A549 treated with RU486 at 1 μM for 4 hours (cell line): ENCODE measurements around the gene AXL. TPM values are rescaled to one million over a fixed set of nuclear protein-coding genes. Genes with fewer than 3 reads are reported as not detected.

Experiments used
- total RNA-seq: library from RNA; stranded (reverse); fragments of 200-300 nt; extraction: Qiagen RNA extraction; gene quantifications from 5 replicates; pipeline ENCODE4 v1.2.3, GENCODE V29; 2022; ENCODE audit warnings: low read depth

Gene AXL
- total RNA-seq: 114 to 129 TPM (median 122 TPM) in 5 replicates

GRCh38 chr19:41218615-41219507 lies at the start of gene AXL:
Gene AXL (plus strand): TSS chr19:41219223. CDS start chr19:41219393, 170 bp downstream.

GRCh38 chr19:41192574-41193429 lies 26.2 kb upstream of the AXL start, which contains the start of gene CYP2S1:
Gene CYP2S1 (plus strand): TSS chr19:41193219. CDS start chr19:41193265, 46 bp downstream.

GRCh38 chr19:41263850-41264580 lies 45.0 kb downstream of the AXL start, which contains the start of gene HNRNPUL1:
Gene HNRNPUL1 (plus strand): TSS chr19:41264372. CDS start chr19:41264504, 132 bp downstream.

GRCh38 chr19:41310033-41310831 lies 91.2 kb downstream of the AXL start, which contains the start of gene CCDC97:
Gene CCDC97 (plus strand): TSS chr19:41310172. CDS start chr19:41310311, 139 bp downstream.

Other genes starting within 250 kb of the AXL start
- 0.11 TPM in 1 of 5 replicates, not detected in the others for gene CYP2B6, start 227.9 kb upstream of the AXL start, total RNA-seq
- not detected in 5 replicates for gene CYP2A13, start 130.8 kb upstream of the AXL start, total RNA-seq
- not detected in 5 replicates for gene CYP2F1, start 104.8 kb upstream of the AXL start, total RNA-seq
- gene CYP2S1, start 26.0 kb upstream of the AXL start, total RNA-seq: 20.6 to 26.6 TPM (median 26.0 TPM) in 5 replicates
- 289 to 322 TPM (median 318 TPM) in 5 replicates for gene HNRNPUL1, start 45.1 kb downstream of the AXL start, total RNA-seq
- gene CCDC97, start 90.9 kb downstream of the AXL start, total RNA-seq: 30.4 to 43.7 TPM (median 40.8 TPM) in 5 replicates
- 137 to 164 TPM (median 148 TPM) in 5 replicates for gene TGFB1, start 134.7 kb downstream of the AXL start, total RNA-seq
- 23.3 to 35.3 TPM (median 33.2 TPM) in 5 replicates for gene B9D2, start 144.9 kb downstream of the AXL start, total RNA-seq
- gene TMEM91, start 157.3 kb downstream of the AXL start, total RNA-seq: 2.5 to 5.1 TPM (median 3.9 TPM) in 5 replicates
- 79.6 to 101 TPM (median 99.0 TPM) in 5 replicates for gene EXOSC5, start 178.1 kb downstream of the AXL start, total RNA-seq
- gene BCKDHA, start 178.6 kb downstream of the AXL start, total RNA-seq: 39.3 to 45.6 TPM (median 42.8 TPM) in 5 replicates
- gene B3GNT8, start 208.2 kb downstream of the AXL start, total RNA-seq: 0.08 to 0.25 TPM in 2 of 5 replicates, not detected in the others
- gene DMAC2, start 220.7 kb downstream of the AXL start, total RNA-seq: 103 to 125 TPM (median 108 TPM) in 5 replicates
- 0.10 TPM in 1 of 5 replicates, not detected in the others for gene ERICH4, start 223.9 kb downstream of the AXL start, total RNA-seq